Bladder microvascular endothelial cell (primary cell): Measurements from ENCODE around the gene MFN1. TPM values are rescaled to one million over a fixed set of nuclear protein-coding genes. Genes with fewer than 3 reads are reported as not detected.

Experiments used
- total RNA-seq: library from RNA; depleted of rRNA; stranded (reverse); fragments of >200 nt; gene quantifications from 2 replicates; pipeline ENCODE4 v1.2.3, GENCODE V29; 2014

The MFN1 gene
- 30.6 and 51.2 TPM in 2 replicates for total RNA-seq

DNA sequence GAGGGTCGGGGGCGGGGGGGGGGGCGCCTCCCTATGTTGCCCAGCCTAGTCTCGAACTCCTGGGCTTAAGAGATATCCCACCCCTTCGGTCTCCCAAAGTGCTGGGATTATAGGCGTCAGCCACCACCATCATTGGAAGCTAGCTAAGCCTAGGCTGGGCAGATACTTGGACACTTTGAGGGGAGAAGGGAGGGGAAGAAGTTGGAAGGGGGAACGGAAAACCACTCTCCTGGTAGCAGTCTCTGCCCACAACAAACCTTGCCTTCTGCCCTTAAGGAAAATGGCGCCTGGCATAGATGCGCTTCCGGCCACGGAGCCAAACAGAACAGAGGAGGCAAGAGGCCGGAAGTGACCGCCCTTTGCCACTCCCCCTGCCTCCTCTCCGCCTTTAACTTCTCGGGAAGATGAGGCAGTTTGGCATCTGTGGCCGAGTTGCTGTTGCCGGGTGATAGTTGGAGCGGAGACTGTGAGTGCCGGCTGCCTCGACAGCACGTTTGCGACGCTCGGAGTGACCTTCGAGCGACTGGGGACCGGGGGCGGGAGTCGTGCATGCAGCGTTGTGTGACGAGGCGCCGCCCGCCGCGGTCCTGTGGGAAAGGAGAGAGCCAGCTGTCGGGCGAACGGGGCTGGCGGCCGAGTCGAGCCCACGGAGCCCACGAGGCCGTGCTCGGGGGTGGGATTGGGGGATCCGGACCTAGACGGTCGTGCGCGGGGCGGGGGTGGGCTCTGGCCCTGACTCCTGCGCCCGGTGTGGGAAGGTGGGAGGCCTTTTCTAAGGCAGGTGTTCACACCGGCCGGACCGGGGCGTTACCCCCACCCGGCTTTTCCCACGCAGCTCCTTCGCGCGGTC lies at the start of gene MFN1:
TSS of gene MFN1 (plus strand) at position 365 of the 850 bp plus-strand sequence. CDS start 1,143 bp downstream, outside the sequence.

DNA sequence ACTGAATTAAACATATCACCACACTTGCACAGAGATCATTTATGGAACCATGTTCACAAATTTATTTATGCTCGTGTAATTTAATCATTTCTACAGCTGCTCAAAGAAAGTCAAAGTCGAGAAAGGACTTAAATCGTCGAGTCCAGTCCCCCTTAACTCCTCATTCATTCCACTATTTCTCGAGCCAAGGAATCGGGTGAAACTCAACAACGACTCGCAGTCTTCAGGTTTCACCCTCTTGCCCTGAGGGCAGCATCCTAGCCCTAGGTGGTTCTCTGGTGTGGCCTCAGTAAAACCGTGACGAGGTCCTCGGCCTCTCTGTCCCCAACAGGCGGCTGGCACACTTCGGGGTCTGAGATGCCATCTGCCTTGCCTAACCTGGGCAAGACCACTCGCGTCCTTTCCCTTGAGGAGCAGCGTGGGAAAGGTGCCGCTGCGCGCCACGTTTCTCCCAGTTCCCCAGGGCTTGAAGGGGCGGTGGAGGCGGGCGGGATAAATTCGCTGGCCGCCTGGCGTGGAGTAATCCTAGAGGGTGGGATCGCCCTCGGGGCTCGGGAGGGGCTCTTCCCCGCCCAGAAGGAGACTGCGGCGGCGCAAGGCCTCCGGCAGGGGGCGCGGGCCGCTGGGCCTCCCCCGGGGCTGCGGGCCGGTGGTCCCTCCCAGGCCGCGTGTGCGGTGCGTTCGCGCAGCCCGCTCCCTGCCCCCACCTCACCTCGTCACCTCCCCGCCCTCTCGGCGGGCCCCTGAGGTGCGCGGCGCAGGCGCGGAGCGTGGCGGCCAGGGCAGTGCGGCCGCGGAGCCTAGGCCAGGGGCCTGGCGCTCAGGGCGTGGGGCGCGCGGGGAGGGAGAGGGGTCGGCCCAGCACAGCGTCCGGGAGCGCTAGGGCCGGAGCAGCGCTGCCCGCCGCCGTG lies 25.0 kb upstream of the MFN1 start, which contains the start of gene ZNF639:
TSS of gene ZNF639 (plus strand) at position 746 of the 911 bp plus-strand sequence. CDS start 5,263 bp downstream, outside the sequence.

Other genes starting within 250 kb of the MFN1 start
- gene PIK3CA, start 199.4 kb upstream of the MFN1 start, total RNA-seq = 23.5 and 44.4 TPM in 2 replicates
- 2.1 and 4.6 TPM in 2 replicates for gene KCNMB3, start 96.6 kb upstream of the MFN1 start, total RNA-seq
- gene ZNF639, start 24.7 kb upstream of the MFN1 start, total RNA-seq = 21.9 and 41.2 TPM in 2 replicates
- gene GNB4, start 103.8 kb downstream of the MFN1 start, total RNA-seq = 35.1 and 74.1 TPM in 2 replicates
- 47.1 and 74.3 TPM in 2 replicates for gene ACTL6A, start 215.2 kb downstream of the MFN1 start, total RNA-seq